OCI-LY1 (cell line): Measurements from ENCODE around the gene DYNC2I2.

ENCODE experiments used
- EZH2 ChIP-seq: fragments of 200-600 bp; sonication (generic), shearing (Covaris generic); IDR thresholded peaks from 2 replicates; pipeline ENCODE4 v1.8.0; 2017; ENCODE audit warnings: borderline replicate concordance, mixed run types, mild to moderate bottlenecking, antibody characterized with exemption, low read length, moderate library complexity, mixed read lengths
- TF ChIP-seq, protein P1 (sequence below): fragments of 200-600 bp; sonication (generic), shearing (Covaris generic); IDR thresholded peaks from 2 replicates; pipeline ENCODE4 v1.5.1; 2017; ENCODE audit warnings: mild to moderate bottlenecking, antibody characterized with exemption, low read length, moderate library complexity, mixed read lengths

- no peak for TF ChIP-seq EZH2
- TF ChIP-seq, protein P1, sequence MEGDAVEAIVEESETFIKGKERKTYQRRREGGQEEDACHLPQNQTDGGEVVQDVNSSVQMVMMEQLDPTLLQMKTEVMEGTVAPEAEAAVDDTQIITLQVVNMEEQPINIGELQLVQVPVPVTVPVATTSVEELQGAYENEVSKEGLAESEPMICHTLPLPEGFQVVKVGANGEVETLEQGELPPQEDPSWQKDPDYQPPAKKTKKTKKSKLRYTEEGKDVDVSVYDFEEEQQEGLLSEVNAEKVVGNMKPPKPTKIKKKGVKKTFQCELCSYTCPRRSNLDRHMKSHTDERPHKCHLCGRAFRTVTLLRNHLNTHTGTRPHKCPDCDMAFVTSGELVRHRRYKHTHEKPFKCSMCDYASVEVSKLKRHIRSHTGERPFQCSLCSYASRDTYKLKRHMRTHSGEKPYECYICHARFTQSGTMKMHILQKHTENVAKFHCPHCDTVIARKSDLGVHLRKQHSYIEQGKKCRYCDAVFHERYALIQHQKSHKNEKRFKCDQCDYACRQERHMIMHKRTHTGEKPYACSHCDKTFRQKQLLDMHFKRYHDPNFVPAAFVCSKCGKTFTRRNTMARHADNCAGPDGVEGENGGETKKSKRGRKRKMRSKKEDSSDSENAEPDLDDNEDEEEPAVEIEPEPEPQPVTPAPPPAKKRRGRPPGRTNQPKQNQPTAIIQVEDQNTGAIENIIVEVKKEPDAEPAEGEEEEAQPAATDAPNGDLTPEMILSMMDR = no peak
Observed at GRCh38 chr9:128614728-128615127, 41.9 kb downstream of the DYNC2I2 start.
